ENCODE measurements around the gene TNS4. TPM values are rescaled to one million over a fixed set of nuclear protein-coding genes. Genes with fewer than 3 reads are reported as not detected.

Gene TNS4
- total RNA-seq, 1 donor from 2014 or later, result not detected

DNA sequence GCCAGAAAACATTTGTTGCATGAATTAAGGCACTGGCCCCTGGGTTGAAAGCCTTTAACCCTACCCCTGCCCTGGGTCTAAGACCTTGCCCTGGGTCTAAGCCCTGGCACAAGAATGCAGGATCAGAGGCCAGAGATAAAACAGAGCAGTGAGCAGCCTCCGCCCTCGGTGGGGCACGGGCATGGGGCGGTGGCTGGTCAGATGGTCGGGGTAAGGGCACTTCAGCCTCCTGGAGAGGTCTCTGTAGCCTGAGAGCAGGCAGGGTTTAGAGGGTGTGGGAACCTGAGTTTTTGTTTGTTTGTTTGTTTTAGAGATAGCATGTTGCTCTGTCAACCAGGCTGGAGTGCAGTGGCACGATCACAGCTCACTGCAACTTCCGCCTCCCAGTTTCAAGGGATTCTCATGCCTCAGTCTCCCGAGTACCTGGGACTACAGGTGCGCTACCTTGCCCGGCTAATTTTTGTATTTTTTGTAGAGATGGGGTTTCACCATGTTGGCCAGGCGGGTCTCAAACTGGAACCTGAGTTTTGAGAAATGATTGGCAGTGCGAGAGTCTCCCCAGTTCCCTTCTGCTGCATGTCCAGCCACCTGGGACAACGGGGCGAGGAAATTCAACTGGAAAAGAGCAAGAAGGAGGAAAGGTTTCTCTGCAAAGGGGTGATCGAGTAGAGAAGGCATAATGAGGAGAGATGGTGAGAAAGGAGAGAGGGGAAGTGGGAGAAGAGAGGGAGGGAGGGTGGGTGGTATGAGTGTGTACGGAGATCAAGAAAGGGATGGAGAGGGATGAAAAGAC is 27.7 kb downstream of the TNS4 start:
- Histone ChIP-seq H3K27ac (ENCODE audit: low read depth, low read length) (no peak overlapping the region), H4K20me1 (ENCODE audit: insufficient read depth, low read length) (no peaks in the 10 kb centered on the region), H2AFZ (ENCODE audit: low read depth, low read length) (no peak overlapping the region), H3K9ac (ENCODE audit: low read length) (no peak overlapping the region), H3K79me2 (ENCODE audit: insufficient read depth, low read length) (no peaks in the 10 kb centered on the region), H3K4me1 (ENCODE audit: insufficient read depth, low read length) (peaks cover 20% of the 10 kb centered on the region), H3K27me3 (ENCODE audit: insufficient read depth, low read length) (no peaks in the 10 kb centered on the region), H3K4me3 (ENCODE audit: insufficient read depth, low read depth, low read length) (no peak overlapping the region), H3K4me2 (ENCODE audit: low read length) (no peak overlapping the region), H3K36me3 (ENCODE audit: insufficient read depth, low read length) (no peaks in the 10 kb centered on the region), H3K9me3 (ENCODE audit: insufficient read depth, low read depth, low read length) (no peaks in the 10 kb centered on the region)
- DNase-seq (ENCODE audit: low read depth) (no peak), FAIRE-seq (no peak)
- Mint-ChIP-seq H3K4me1 (ENCODE audit: low read depth, unreplicated experiment) (peaks cover 13% of the 10 kb centered on the region), H3K36me3 (ENCODE audit: low read depth, unreplicated experiment) (no peaks in the 10 kb centered on the region), H3K27ac (ENCODE audit: unreplicated experiment) (no peak overlapping the region), H3K27me3 (ENCODE audit: low read depth, unreplicated experiment) (peaks cover 6% of the 10 kb centered on the region), H3K4me3 (ENCODE audit: unreplicated experiment) (no peak overlapping the region), H3K9me3 (ENCODE audit: unreplicated experiment) (no peaks in the 10 kb centered on the region)
- TF ChIP-seq, protein P1, sequence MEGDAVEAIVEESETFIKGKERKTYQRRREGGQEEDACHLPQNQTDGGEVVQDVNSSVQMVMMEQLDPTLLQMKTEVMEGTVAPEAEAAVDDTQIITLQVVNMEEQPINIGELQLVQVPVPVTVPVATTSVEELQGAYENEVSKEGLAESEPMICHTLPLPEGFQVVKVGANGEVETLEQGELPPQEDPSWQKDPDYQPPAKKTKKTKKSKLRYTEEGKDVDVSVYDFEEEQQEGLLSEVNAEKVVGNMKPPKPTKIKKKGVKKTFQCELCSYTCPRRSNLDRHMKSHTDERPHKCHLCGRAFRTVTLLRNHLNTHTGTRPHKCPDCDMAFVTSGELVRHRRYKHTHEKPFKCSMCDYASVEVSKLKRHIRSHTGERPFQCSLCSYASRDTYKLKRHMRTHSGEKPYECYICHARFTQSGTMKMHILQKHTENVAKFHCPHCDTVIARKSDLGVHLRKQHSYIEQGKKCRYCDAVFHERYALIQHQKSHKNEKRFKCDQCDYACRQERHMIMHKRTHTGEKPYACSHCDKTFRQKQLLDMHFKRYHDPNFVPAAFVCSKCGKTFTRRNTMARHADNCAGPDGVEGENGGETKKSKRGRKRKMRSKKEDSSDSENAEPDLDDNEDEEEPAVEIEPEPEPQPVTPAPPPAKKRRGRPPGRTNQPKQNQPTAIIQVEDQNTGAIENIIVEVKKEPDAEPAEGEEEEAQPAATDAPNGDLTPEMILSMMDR (IDR thresholded peaks at IDR 0.05; ENCODE audit: insufficient read depth, low read depth, low read length), result no peak

DNA sequence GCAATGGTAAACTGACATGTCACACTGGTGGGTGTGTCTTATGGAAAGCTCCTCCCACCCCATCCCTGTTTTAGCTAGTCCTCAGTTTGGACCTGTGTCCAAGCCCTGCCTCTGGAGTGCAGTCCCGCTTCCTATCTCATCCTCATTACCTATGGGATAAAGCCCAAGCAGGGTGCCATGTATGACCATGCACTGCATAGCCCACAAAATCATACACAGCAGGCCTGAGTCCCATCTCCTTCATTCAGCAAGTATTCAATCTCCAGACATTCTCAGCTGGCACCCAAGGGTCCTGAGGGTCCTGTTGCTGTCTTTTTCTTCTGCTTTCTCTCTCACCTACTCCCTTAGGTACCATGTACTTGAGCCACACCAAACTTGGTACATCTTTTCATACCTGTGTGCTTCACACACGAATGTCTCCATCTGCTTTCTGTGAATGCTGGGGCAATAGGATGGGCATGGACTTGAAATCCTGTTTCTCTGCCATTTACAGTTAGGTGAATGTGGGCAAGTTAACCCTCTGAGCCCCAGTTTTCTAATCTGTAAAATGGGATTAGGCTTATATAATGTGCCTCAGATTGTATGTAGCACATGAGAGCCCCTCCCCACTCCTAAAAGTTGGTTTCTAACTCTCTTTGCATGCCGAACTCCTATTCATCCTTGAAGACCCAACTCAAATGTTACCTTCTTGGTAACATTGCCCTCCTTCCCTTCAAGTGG is 28.5 kb downstream of the TNS4 start:
- no peak overlapping the region for H3K4me3 Mint-ChIP-seq (ENCODE audit: unreplicated experiment)
- Histone ChIP-seq H4K20me1 (ENCODE audit: insufficient read depth, low read length) (no peaks in the 10 kb centered on the region), H3K36me3 (ENCODE audit: insufficient read depth, low read length) (no peaks in the 10 kb centered on the region), H3K79me2 (ENCODE audit: insufficient read depth, low read length) (no peaks in the 10 kb centered on the region), H3K4me2 (ENCODE audit: low read length) (no peak overlapping the region), H3K9ac (ENCODE audit: low read length) (no peak overlapping the region), H3K4me3 (ENCODE audit: insufficient read depth, low read depth, low read length) (no peak overlapping the region), H3K9me3 (ENCODE audit: insufficient read depth, low read depth, low read length) (no peaks in the 10 kb centered on the region), H3K27ac (ENCODE audit: low read depth, low read length) (no peak overlapping the region), H2AFZ (ENCODE audit: low read depth, low read length) (no peak overlapping the region), H3K4me1 (ENCODE audit: insufficient read depth, low read length) (peaks cover 20% of the 10 kb centered on the region), H3K27me3 (ENCODE audit: insufficient read depth, low read length) (no peaks in the 10 kb centered on the region)
- H3K4me1 Mint-ChIP-seq (ENCODE audit: low read depth, unreplicated experiment), result peaks cover 13% of the 10 kb centered on the region
- H3K27me3 Mint-ChIP-seq (ENCODE audit: low read depth, unreplicated experiment), result peaks cover 5% of the 10 kb centered on the region
- H3K9me3 Mint-ChIP-seq (ENCODE audit: unreplicated experiment), result no peaks in the 10 kb centered on the region
- H3K36me3 Mint-ChIP-seq (ENCODE audit: low read depth, unreplicated experiment), result no peaks in the 10 kb centered on the region
- no peak for FAIRE-seq
- no peak overlapping the region for H3K27ac Mint-ChIP-seq (ENCODE audit: unreplicated experiment)
- no peak for DNase-seq (ENCODE audit: low read depth)
- no peak for TF ChIP-seq EZH2 (IDR thresholded peaks at IDR 0.05; ENCODE audit: insufficient read depth, low read length)
- TF ChIP-seq, protein P1 (IDR thresholded peaks at IDR 0.05; ENCODE audit: insufficient read depth, low read depth, low read length), result no peak

Data from astrocyte (in vitro differentiated cells and primary cell).